ENCODE results near the gene UBL3.

DNA sequence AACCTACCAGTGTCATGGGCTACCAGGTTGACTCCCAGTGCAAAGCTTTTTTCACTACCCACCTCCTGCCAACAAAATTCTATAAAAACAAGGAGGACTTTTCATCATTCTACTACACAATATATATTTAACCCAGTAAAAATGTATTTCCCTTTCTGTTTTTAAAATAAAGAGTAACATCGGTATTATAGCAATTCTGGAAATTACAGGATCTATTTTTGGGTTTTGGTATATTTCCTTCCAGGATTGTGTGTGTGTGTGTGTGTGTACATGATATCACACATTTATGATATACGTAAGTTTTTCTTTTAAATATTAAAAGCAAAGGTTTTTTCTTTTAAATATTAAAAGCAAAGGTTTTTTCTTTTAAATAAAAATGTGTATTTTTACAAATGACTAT is 6.0 kb upstream of the UBL3 start:
- TF ChIP-seq SIN3A (IDR thresholded peaks at IDR 0.05; ENCODE audit: low read depth) (no peak), EZH2phosphoT487 (IDR thresholded peaks at IDR 0.05; ENCODE audit: borderline replicate concordance) (no peak), EZH2 (IDR thresholded peaks at IDR 0.05) (no peak), POLR2A (IDR thresholded peaks at IDR 0.05; ENCODE audit: borderline replicate concordance, extremely low read depth, insufficient read depth, insufficient read length) (no peak), ELF1 (IDR thresholded peaks at IDR 0.05; ENCODE audit: borderline replicate concordance, low read depth) (no peak), SP1 (IDR thresholded peaks at IDR 0.05; ENCODE audit: low read depth) (no peak)
- TF ChIP-seq, protein P1, sequence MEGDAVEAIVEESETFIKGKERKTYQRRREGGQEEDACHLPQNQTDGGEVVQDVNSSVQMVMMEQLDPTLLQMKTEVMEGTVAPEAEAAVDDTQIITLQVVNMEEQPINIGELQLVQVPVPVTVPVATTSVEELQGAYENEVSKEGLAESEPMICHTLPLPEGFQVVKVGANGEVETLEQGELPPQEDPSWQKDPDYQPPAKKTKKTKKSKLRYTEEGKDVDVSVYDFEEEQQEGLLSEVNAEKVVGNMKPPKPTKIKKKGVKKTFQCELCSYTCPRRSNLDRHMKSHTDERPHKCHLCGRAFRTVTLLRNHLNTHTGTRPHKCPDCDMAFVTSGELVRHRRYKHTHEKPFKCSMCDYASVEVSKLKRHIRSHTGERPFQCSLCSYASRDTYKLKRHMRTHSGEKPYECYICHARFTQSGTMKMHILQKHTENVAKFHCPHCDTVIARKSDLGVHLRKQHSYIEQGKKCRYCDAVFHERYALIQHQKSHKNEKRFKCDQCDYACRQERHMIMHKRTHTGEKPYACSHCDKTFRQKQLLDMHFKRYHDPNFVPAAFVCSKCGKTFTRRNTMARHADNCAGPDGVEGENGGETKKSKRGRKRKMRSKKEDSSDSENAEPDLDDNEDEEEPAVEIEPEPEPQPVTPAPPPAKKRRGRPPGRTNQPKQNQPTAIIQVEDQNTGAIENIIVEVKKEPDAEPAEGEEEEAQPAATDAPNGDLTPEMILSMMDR (IDR thresholded peaks at IDR 0.05 in 2 of 3, conservative IDR thresholded peaks at IDR 0.05 in 1 of 3; ENCODE audit: borderline replicate concordance in 1 of 3, insufficient read depth in 1 of 3, low read depth in 2 of 3, low read length in 2 of 3) = no peak
- TF ChIP-seq, protein P2, sequence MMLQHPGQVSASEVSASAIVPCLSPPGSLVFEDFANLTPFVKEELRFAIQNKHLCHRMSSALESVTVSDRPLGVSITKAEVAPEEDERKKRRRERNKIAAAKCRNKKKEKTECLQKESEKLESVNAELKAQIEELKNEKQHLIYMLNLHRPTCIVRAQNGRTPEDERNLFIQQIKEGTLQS (IDR thresholded peaks at IDR 0.05) = no peak
- TF ChIP-seq, protein P3, sequence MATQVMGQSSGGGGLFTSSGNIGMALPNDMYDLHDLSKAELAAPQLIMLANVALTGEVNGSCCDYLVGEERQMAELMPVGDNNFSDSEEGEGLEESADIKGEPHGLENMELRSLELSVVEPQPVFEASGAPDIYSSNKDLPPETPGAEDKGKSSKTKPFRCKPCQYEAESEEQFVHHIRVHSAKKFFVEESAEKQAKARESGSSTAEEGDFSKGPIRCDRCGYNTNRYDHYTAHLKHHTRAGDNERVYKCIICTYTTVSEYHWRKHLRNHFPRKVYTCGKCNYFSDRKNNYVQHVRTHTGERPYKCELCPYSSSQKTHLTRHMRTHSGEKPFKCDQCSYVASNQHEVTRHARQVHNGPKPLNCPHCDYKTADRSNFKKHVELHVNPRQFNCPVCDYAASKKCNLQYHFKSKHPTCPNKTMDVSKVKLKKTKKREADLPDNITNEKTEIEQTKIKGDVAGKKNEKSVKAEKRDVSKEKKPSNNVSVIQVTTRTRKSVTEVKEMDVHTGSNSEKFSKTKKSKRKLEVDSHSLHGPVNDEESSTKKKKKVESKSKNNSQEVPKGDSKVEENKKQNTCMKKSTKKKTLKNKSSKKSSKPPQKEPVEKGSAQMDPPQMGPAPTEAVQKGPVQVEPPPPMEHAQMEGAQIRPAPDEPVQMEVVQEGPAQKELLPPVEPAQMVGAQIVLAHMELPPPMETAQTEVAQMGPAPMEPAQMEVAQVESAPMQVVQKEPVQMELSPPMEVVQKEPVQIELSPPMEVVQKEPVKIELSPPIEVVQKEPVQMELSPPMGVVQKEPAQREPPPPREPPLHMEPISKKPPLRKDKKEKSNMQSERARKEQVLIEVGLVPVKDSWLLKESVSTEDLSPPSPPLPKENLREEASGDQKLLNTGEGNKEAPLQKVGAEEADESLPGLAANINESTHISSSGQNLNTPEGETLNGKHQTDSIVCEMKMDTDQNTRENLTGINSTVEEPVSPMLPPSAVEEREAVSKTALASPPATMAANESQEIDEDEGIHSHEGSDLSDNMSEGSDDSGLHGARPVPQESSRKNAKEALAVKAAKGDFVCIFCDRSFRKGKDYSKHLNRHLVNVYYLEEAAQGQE (IDR thresholded peaks at IDR 0.05; ENCODE audit: low read depth) = no peak
